Measurements from ENCODE around the gene SCO2. TPM values are rescaled to one million over a fixed set of nuclear protein-coding genes. Genes with fewer than 3 reads are reported as not detected.

SCO2 gene
- total RNA-seq, 2 donors from 2014 or later, result 3.5 to 4.5 TPM

- H3K27me3 ChIP-seq (replicated peaks; ENCODE audit: insufficient read depth), result no peaks in the 10 kb centered on the region
- H3K4me1 ChIP-seq (ENCODE audit: control insufficient read depth in 1 of 2, low read depth in 2 of 2), result peaks cover 15 to 29% of the 10 kb centered on the region in 2 donors
- H3K4me3 ChIP-seq, result peak overlapping the region; percentile 100
- no peak overlapping the region for H3K27ac ChIP-seq
- TF ChIP-seq, protein P1, sequence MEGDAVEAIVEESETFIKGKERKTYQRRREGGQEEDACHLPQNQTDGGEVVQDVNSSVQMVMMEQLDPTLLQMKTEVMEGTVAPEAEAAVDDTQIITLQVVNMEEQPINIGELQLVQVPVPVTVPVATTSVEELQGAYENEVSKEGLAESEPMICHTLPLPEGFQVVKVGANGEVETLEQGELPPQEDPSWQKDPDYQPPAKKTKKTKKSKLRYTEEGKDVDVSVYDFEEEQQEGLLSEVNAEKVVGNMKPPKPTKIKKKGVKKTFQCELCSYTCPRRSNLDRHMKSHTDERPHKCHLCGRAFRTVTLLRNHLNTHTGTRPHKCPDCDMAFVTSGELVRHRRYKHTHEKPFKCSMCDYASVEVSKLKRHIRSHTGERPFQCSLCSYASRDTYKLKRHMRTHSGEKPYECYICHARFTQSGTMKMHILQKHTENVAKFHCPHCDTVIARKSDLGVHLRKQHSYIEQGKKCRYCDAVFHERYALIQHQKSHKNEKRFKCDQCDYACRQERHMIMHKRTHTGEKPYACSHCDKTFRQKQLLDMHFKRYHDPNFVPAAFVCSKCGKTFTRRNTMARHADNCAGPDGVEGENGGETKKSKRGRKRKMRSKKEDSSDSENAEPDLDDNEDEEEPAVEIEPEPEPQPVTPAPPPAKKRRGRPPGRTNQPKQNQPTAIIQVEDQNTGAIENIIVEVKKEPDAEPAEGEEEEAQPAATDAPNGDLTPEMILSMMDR (IDR thresholded peaks at IDR 0.05), result no peak
- H3K9me3 ChIP-seq, result no peaks in the 10 kb centered on the region
- no peak for DNase-seq (ENCODE audit: low spot score)
- peaks cover 24% of the 10 kb centered on the region for H3K36me3 ChIP-seq
- no peak for ATAC-seq (ENCODE audit: insufficient number of reproducible peaks, low FRiP score, low read depth)
These were observed 19.4 kb downstream of the SCO2 start for GRCh38 chr22:50505776-50506610.

DNA sequence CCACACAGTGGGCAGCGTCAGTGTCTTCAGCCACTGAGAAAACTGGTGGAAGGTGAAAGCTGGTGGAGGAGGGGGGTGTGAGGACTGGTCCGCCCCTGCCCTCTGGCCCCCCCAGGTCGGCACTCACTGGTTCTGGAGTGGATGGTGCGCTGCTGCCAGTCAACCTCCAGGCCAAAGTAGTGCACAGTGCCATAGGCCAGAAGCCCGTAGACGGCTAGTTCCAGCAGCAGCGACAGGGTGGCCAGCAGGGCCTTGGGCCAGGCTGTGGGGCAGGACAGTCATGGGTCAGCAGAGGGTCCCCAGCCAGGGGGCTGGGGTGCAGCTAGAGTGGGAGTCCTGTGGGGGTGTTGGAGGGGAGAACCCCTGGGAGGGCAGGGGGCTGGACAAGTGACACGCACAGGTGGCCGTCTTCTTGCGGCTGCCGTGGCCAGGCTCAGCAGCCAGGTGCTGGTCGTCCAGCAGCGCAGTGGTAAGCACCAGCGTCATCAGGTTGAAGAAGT is 20.1 kb downstream of the SCO2 start:
- Histone ChIP-seq H3K36me3 (peaks cover 24% of the 10 kb centered on the region), H3K27ac (no peak overlapping the region), H3K4me1 (ENCODE audit: control insufficient read depth in 1 of 2, low read depth in 2 of 2) (peaks cover 15 to 29% of the 10 kb centered on the region in 2 donors), H3K4me3 (no peak overlapping the region), H3K27me3 (replicated peaks; ENCODE audit: insufficient read depth) (no peaks in the 10 kb centered on the region), H3K9me3 (no peaks in the 10 kb centered on the region)
- TF ChIP-seq, protein P1 (IDR thresholded peaks at IDR 0.05), result no peak
- ATAC-seq (ENCODE audit: insufficient number of reproducible peaks, low FRiP score, low read depth) (no peak), DNase-seq (ENCODE audit: low spot score) (no peak)

GRCh38 chr22:50504369-50505211 is 20.8 kb downstream of the SCO2 start:
- Histone ChIP-seq H3K4me1 (ENCODE audit: control insufficient read depth in 1 of 2, low read depth in 2 of 2) (peaks cover 15 to 29% of the 10 kb centered on the region in 2 donors), H3K27me3 (replicated peaks; ENCODE audit: insufficient read depth) (no peaks in the 10 kb centered on the region), H3K27ac (no peak overlapping the region), H3K36me3 (peaks cover 24% of the 10 kb centered on the region), H3K4me3 (no peak overlapping the region), H3K9me3 (no peaks in the 10 kb centered on the region)
- ATAC-seq (ENCODE audit: insufficient number of reproducible peaks, low FRiP score, low read depth) (no peak), DNase-seq (ENCODE audit: low spot score) (no peak)
- TF ChIP-seq, protein P1 (IDR thresholded peaks at IDR 0.05), result no peak

- H3K36me3 ChIP-seq, result peaks cover 24% of the 10 kb centered on the region
- no peak overlapping the region for H3K4me3 ChIP-seq
- H3K27me3 ChIP-seq (replicated peaks; ENCODE audit: insufficient read depth), result no peaks in the 10 kb centered on the region
- H3K4me1 ChIP-seq (ENCODE audit: control insufficient read depth in 1 of 2, low read depth in 2 of 2), result peaks cover 8 to 20% of the 10 kb centered on the region in 2 donors
- TF ChIP-seq, protein P1 (IDR thresholded peaks at IDR 0.05), result no peak
- no peak for ATAC-seq (ENCODE audit: insufficient number of reproducible peaks, low FRiP score, low read depth)
- no peak overlapping the region for H3K27ac ChIP-seq
- H3K9me3 ChIP-seq, result no peaks in the 10 kb centered on the region
- DNase-seq (ENCODE audit: low spot score), result no peak
These were observed 21.8 kb downstream of the SCO2 start for GRCh38 chr22:50503475-50504145.
